OCI-LY1 (cell line): Measurements from ENCODE around the gene CYB561.

ENCODE experiments used
- CTCF ChIP-seq: fragments of 200-600 bp; sonication (generic), shearing (Covaris generic); IDR thresholded peaks from 2 replicates; pipeline ENCODE4 v1.5.1; 2017; ENCODE audit warnings: mild to moderate bottlenecking, antibody characterized with exemption, low read length, moderate library complexity, mixed read lengths
- EZH2 ChIP-seq: fragments of 200-600 bp; sonication (generic), shearing (Covaris generic); IDR thresholded peaks from 2 replicates; pipeline ENCODE4 v1.8.0; 2017; ENCODE audit warnings: borderline replicate concordance, mixed run types, mild to moderate bottlenecking, antibody characterized with exemption, low read length, moderate library complexity, mixed read lengths

GRCh38 chr17:63419949-63420867, 25.9 kb downstream of the CYB561 start:
- TF ChIP-seq CTCF, result no peak
- TF ChIP-seq EZH2, result no peak
